HCEC 1CT (cell line): ENCODE results near the gene SLC39A7.
"Not testable (repeated sequence)": the region's sequence is repeated elsewhere in the genome, so short reads cannot be mapped to it uniquely, and the experiment has no call there.

ENCODE experiments used
- DNase-seq: peaks from one replicate; pipeline ENCODE4 v3.0.0-alpha.2; 2017

SLC39A7 gene

DNA sequence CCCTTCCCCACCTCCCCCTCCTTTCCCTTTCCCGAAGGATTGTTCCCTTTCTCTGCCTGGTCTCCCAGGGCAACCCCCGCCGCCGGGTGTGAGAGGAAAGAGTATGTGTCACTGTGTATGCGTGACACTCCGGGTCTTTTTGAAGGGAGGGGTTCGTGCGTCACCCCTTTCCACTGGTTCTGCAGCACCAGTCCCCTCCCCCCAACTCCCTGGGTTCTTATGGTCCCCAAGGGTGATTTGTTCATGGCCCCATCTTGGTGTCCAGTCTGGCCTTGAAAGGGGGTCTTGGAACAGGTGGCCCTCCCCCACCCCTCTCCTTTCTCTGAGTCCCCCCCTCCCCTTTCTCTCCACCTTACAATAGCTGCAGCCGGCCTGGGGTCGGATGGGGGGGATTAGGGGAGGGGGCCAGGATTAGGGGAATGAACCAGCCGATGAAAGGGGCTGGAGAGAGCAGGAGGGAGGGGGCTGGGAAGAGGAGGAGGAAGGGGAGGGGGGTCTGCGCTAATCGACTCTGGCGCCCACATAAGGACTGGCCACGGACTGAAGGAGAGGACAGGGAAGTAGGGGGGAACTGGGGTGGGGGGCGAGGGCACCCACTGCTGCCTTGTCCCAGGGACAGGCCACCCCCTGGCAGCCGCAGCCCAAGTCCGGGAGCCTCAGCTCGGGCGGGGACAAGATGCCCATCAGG, 6.3 kb downstream of the SLC39A7 start:
- no peak for DNase-seq

DNA sequence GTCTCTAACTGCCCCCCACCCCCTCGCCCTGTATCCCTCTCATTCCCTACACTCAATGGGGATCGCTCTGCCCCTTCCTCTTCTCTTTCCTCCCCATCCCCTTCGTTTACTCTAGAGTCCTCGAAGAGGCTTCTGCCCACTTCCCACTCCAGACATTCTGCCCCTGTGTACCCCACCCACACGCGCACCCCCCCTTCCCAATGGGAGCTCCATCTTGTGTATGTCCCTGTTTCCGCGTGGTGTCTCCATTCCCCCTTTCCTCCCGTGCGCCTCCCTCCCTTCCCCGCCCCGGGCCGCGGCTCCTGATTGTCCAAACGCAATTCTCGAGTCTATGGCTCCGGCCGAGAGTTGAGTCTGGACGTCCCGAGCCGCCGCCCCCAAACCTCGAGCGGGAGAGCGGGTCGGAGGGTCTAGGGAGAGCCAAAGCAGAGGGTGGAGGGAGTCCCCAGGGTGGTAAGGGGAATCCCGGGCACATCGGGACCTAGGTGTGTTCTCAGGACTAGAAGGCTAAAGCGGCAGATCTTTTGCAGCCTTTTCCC, 7.0 kb downstream of the SLC39A7 start:
- peak; percentile 55 for DNase-seq

DNA sequence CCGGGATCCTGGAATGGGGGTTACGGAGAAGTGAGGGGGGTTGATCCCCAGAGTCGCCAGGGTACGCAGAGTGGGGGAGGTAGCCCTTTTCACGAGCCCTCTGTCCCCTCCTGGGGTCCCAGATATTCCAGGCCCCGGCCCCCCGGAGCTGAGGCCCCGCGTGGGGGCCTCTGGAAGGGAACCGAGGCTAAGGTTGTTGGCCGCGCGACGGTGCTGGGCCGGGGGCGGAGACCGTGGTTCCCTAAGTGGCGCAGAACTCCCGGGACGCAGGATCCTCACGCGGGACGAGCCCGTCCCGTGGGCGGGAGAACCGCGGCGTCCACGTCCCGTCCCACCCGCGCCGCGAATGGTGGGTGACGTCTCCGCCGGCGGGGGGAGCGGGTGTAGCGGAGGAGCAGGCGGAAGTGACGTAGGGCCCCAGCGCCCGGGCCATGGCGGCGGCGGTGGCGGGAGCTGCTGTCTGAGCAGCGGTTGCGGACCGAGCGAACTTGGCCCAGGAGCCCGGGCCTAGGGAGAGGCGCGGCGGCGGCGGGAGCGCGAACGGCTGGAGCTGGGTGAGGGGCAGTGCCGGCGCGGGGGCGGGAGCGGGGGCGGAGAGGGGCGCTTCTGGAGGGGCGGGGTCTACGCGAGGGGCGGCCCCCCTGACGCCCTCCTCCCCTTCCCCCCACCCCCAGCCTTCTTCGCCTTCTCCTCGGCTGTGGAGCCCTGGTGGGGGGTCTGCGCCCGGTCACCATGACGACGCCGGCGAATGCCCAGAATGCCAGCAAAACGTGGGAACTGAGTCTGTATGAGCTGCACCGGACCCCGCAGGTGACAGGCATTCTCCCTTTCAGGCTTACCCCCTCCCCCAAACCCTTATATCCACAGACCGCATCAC, 7.7 kb downstream of the SLC39A7 start, which contains the start of gene RING1:
Gene RING1, plus strand, starts transcription at position 410 of the 877 bp plus-strand sequence. Its CDS starts 323 bp downstream, at position 733.
- DNase-seq: peak; percentile 71

DNA sequence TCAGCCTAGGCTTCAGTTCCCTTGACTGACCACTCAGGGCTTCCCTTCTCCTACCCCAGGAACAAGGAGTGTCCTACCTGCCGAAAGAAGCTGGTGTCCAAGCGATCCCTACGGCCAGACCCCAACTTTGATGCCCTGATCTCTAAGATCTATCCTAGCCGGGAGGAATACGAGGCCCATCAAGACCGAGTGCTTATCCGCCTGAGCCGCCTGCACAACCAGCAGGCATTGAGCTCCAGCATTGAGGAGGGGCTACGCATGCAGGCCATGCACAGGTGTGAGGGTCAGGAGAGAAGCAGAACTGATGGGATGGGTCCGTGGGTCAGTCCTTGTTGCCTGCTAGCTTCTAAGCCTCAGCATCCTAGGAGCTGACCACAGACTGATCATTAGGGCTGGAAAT, 9.2 kb downstream of the SLC39A7 start:
- no peak for DNase-seq

DNA sequence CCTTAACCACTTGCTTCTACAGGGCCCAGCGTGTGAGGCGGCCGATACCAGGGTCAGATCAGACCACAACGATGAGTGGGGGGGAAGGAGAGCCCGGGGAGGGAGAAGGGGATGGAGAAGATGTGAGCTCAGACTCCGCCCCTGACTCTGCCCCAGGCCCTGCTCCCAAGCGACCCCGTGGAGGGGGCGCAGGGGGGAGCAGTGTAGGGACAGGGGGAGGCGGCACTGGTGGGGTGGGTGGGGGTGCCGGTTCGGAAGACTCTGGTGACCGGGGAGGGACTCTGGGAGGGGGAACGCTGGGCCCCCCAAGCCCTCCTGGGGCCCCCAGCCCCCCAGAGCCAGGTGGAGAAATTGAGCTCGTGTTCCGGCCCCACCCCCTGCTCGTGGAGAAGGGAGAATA, 10.5 kb downstream of the SLC39A7 start:
- DNase-seq: no peak

DNA sequence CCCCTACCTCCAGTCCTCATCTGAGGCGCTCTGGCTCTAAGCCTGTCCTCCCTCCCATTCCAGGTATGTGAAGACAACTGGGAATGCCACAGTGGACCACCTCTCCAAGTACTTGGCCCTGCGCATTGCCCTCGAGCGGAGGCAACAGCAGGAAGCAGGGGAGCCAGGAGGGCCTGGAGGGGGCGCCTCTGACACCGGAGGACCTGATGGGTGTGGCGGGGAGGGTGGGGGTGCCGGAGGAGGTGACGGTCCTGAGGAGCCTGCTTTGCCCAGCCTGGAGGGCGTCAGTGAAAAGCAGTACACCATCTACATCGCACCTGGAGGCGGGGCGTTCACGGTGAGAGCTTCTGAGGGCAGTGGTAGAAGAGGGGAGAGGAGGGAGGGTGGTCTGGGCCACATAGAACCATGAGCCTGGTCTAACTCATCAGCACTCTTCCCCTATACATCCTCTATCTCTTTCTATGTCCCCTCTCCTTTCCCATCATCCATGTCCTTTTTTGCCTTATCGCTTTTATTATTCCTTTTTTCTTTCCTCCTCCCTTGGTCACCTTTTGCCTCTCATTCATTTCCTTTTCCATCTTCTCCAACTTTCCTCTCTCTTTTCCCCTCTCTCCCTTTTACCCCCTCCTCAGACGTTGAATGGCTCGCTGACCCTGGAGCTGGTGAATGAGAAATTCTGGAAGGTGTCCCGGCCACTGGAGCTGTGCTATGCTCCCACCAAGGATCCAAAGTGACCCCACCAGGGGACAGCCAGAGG, 11.2 kb downstream of the SLC39A7 start:
- no peak for DNase-seq

DNA sequence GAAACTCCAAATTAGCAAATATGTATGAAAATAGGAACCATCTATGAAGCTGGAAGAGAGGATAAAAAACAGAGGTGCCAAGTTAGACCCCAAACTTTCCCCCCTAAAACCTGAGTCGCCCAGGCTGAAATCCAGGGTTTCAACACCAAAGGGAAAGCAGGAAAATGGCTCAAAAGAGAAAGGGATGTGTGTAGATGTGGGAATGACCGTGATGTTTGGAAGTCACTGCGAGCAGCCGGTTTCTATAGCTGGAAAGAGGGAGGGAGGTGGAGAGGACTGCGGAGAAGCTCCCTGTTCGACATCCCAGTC, 12.1 kb downstream of the SLC39A7 start:
- DNase-seq: no peak

DNA sequence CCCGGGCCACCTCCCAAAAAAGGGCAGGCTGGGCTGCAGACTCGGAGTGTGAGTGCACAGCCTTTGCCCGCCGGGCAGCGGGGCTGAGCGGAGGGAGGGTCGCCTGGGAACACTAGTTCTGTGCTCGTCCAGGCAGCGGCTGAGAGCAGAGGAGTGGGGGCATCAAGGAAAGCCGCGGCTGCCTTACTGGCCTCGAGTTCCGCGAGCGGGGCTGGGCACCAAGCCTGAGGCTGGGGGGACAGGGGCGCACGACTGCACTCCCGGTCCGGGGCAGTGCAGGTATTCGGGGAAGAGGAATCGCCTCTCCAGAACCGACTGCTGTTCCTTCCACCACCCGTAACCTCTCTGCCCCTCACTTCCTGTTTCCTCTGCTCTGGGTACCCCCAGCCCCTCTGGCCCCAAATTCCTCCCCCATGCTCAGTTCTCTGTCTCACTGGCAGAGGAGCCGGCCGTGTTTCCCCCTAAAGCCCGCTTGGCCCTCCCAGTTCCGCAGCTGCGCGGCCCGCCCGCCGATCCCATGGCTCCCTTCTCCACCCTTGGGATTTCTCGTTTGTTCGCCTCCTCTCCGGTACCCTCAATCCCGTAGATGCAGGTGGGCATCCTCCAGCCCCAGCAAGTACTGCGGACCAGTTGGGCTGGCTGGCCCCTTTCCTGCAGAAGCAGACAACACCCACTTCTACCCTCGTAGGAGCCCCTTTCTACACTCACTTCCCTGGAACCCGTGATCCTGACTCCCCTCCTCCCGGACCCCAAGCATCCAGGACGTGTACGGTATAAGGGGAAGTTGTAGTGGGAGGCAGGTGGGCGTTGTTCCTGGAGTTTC, 12.7 kb downstream of the SLC39A7 start:
- no peak for DNase-seq

DNA sequence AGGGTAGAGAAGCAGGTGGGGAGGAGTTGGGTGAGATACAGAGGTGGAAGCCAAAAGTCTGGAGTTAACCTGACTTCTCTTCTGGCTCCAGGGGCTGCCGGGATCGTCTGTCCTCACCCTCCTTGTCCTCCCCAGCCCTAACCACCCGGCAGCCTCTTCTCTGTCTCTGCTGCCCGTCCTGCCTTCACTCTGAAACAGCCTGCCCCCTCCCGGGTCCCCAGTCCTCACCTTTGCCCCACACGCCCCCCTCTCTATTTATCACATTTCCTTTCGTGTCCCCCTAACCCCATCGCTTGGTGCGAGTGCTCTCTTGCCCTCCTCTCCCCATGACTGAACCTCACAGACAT, 13.3 kb downstream of the SLC39A7 start:
- no peak for DNase-seq

DNA sequence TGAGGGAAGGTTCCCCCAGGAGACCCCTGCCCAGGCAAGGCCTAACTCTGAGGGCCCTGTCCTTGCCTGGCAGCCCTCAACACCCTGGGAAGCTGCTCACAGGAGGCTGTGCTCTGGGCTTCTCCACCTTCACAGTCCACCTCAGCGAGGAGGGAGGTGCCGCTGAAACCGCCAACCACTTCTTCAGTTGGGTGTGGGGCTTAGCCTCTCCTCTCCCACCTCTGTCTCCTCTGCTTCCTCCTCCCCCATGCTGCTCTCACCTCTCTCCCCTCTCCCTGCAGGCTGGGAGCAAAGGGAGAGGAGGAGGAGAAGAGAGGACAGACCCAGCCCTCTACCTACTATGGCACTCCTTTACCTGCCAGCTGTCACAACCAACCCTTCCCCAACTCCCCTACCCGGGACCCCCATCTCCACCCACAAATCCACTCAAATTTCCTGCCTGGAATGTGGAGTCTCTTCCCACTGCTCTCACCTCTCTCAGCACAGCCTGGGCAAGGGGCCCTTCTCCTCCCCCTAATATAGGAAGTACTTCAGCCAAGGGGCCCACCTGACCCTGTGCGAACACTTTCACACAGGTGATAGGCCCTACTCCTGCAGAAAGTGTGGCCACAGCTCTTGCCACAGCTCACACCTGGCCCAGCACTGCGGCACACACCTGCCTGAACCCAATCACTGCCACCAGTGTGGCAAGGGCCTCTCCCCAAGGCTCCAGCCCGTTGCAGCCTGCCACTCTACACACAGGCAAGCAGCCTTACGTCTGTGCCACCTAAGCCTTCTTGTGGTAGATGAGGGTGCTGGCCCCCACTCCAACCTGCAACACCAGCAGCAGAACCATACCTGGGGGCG, 14.8 kb downstream of the SLC39A7 start:
- no peak for DNase-seq

DNA sequence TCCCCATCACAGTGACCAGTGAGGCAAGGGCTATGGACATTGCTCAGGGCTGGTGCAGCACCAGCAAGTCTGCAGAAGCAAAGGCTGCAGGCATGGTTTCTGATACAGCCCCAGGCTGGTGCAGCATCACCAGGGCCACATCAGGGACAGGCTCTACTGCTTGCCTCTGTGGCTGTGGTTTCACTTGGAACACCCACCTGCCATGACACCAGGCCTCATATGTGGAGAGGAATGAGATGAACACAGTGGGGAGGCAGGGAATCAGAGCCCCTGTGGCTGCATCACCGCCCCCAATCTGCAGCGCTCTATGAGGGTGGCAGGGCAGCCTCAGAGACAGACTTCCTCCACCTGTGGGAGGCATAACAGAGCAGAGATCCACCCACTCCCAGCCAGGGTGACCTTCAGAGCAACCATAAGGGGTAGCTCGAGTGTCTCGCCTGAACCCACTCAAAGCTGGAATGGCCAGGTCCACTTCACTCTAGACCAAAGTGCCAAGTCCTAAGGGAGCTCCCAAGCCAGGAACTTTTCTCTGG, 15.5 kb downstream of the SLC39A7 start:
- DNase-seq: no peak

DNA sequence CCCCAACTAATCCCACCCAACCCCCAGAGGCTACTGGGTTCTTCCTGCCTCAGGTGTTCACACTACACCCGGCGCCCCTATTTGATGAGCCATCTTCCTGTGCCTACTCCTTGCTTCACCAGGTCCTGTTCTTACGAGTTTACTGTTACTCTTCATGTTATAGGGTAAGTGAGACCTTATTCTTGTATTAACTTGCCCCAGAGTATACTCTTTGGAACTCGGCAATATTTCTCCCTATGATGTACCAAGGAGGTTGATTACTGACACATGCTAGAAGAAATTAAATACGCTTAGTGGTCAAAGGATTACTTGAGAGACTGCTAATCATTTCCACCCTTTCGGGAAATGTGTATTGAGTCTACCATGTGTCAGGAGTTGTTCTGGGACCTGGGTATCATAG, 16.6 kb downstream of the SLC39A7 start:
- DNase-seq: no peak

DNA sequence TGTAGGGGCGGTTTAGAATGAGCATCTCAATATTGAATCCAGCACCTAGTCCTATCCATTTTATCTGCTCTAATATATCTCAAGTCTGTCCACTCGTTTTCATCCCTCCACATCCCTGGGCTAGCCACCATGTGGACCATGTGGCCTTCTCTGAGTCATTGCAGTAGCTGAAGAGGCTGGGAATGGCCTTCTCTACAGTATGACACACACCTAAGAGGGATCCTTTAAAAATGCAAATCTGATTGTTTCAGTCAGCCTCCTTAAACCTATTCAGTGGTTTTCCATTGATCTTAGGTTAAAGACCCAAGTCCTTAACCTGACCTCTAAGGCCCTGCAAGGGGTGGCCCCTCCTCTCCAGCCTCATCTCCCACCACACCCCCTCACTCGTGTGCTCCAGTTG, 17.0 kb downstream of the SLC39A7 start:
- no peak for DNase-seq

DNA sequence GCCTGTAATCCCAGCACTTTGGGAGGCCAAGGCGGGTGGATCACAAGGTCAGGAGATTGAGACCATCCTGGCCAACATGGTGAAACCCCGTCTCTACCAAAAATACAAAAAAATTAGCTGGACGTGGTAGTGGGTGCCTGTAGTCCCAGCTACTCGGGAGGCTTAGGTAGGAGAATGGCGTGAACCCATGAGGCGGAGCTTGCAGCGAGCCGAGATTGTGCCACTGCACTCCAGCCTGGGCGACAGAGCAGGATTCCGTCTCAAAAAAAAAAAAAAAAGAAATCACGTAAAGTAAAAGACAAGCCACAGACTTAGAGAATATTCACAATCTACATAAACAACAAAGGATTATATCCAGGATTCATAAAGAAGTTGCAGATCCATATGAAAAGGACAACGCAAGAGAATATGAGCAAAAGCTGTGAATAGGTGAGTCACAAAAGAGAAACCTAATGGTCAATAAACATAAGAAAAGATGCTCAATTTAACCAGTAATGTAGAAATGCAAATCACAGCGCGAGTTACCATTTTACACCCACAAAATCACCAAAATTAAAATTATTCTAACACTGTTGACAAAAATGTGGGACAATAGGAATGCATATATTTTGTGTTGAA, 25.9 kb downstream of the SLC39A7 start:
- not testable (repeated sequence) for DNase-seq

DNA sequence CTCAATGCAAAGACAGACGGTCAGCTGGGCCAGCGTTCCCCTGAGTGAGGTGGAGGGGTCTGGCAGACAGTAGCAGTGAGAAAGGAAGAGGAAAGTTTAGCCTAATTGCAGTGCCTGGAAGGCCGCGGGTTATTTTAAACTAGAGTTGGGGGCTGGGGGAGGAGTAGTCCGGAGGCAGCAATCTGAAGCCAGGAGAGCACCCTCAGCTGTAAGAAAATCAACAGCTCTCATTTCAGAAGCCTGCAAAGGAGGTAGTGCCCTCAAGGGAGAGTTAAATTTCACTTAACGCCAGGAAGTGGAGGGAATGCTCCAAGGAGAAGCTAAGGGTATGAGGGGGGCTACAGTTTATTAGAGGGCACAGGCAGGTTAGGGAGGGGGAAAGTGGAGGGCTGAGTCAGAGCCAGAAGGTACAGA, 34.6 kb downstream of the SLC39A7 start:
- no peak for DNase-seq

DNA sequence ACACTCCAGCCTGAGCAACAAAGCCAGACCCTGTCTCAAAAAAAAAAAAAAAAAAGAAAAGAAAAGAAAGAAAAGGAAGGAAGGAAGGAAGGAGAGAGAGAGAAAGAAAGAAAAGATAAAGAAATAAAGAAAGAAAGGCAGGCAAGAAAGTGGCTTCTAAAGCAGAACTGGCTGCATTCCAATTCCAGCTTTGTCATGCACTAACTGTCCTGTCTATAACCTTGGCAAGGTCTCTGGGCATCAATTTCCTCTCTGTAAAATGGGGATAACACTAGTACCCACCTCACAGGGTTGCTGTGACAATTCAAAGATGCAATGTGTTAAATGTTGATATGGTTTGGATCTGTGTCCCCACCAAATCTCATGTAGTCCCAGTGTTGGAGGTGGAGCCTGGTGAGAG, 35.7 kb downstream of the SLC39A7 start:
- no peak for DNase-seq

DNA sequence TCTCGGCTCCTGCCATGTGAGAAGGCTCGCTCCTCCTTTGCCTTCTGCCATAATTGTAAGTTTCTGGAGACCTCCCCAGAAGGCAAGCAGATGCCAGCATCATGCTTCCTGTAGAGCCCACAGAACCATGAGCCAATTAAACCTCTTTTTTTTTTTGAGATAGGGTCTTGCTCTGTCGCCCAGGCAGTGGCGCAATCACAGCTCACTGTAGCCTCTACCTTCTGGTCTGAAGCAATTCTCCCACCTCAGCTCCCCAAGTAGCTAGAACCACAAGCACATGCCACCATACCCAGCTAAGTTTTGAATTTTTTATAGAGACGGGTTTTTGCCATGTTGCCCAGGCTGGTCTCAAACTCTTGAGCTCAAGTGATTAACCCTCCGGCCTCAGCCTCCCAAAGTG, 36.2 kb downstream of the SLC39A7 start:
- no peak for DNase-seq

DNA sequence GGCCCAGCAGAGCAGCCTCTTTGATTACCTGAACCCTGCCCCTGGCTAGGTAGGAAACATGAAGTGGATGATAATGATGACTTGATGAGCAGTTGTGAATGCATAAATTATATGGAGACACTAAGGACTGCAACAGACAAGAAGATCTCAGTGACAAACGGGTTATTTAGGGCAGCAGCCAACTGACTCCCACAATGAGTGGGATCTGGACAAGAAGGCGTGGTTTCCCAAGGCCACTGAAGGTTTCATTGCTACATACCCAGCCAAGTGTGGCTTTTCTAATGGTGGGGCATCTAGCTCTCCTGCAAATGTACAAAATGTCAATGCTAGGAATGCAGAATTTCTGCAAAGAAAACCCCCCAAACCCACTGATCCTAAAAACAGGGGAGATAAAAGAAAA, 37.1 kb downstream of the SLC39A7 start:
- DNase-seq: no peak

DNA sequence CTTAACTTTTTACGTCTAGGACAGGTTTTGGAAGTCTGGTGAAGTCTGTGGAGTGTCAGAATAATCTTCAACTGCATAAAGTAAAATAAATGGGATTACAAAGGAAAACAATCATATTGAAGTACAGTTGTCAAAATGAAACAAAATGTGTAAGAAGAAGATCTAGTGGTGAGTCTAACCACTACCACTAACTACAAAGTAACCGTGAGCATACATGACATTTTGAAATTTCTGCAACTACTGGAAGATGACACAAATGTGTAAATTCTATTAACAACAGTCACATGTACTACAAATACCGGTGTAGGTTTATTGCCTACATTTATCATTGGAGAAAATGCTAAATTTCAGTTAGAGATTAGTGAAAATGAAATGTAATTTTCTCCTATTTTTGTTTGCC, 41.3 kb downstream of the SLC39A7 start:
- no peak for DNase-seq

DNA sequence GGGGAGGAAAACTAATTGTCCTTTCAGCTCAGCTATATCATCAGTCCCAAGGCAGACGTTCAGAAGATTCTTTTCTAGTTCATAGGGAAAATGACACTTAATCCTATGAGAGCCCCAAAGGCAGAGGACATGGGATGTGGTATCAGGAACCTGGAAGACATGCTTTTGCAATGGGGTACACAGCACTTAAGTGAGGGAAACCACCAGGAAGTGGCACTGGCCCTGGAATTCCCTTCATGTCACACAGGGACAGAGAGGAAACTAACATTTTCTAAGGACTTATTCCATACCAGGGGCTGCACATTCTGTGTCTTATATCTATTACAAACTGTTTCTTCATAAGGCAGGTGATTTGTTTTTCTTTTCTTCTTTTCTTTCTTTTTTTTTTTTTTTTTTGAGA, 42.8 kb downstream of the SLC39A7 start:
- no peak for DNase-seq
